ENCODE measurements around the gene FAM83D. TPM values are rescaled to one million over a fixed set of nuclear protein-coding genes. Genes with fewer than 3 reads are reported as not detected.

FAM83D gene
- polyA plus RNA-seq, 1 donor from 2014 or later = 0.48 TPM

GRCh38 chr20:38903335-38903734 is 22.9 kb upstream of the FAM83D start:
- Histone ChIP-seq H3K4me2 (ENCODE audit: low read length) (no peak overlapping the region), H3F3A (ENCODE audit: insufficient read depth, low read length, poor library complexity, severe bottlenecking) (no peaks in the 10 kb centered on the region), H3K9ac (ENCODE audit: low read length) (no peak overlapping the region), H4K20me1 (ENCODE audit: insufficient read depth) (no peaks in the 10 kb centered on the region), H3K9me3 (ENCODE audit: low read length) (no peaks in the 10 kb centered on the region), H2AFZ (ENCODE audit: low read depth, low read length) (no peak overlapping the region), H3K36me3 (ENCODE audit: insufficient read depth, low read length) (no peaks in the 10 kb centered on the region), H3K4me3 (ENCODE audit: low read length) (no peak overlapping the region), H3K79me2 (replicated peaks; ENCODE audit: insufficient read depth, low read length) (no peaks in the 10 kb centered on the region), H3K27ac (ENCODE audit: low read length) (no peak overlapping the region), H3K27me3 (ENCODE audit: insufficient read depth, low read depth, low read length) (no peaks in the 10 kb centered on the region), H3K9me2 (ENCODE audit: insufficient read depth, low read length) (no peaks in the 10 kb centered on the region)
- TF ChIP-seq SMC3 (conservative IDR thresholded peaks at IDR 0.05; ENCODE audit: poor library complexity) = no peak
- TF ChIP-seq EZH2 (IDR thresholded peaks at IDR 0.05; ENCODE audit: borderline replicate concordance, insufficient read depth, low read length, poor library complexity, severe bottlenecking) = no peak
- no peak for TF ChIP-seq RAD21 (conservative IDR thresholded peaks at IDR 0.05)
- no peak for TF ChIP-seq MXI1 (conservative IDR thresholded peaks at IDR 0.05; ENCODE audit: poor library complexity, severe bottlenecking)
- TF ChIP-seq POLR2AphosphoS5 (IDR thresholded peaks at IDR 0.05) = no peak
- TF ChIP-seq TAF1 (IDR thresholded peaks at IDR 0.05; ENCODE audit: low read depth) = no peak
- TF ChIP-seq REST (IDR thresholded peaks at IDR 0.05; ENCODE audit: borderline replicate concordance) = no peak
- no peak for TF ChIP-seq CTCF (IDR thresholded peaks at IDR 0.05; ENCODE audit: poor library complexity, severe bottlenecking)
- no peak for TF ChIP-seq EP300 (conservative IDR thresholded peaks at IDR 0.05; ENCODE audit: poor library complexity, severe bottlenecking)

GRCh38 chr20:38905375-38905774 is 20.8 kb upstream of the FAM83D start:
- Histone ChIP-seq H3K9me3 (ENCODE audit: low read length) (no peaks in the 10 kb centered on the region), H3K4me2 (ENCODE audit: low read length) (no peak overlapping the region), H4K20me1 (ENCODE audit: insufficient read depth) (no peaks in the 10 kb centered on the region), H3K27ac (ENCODE audit: low read length) (no peak overlapping the region), H3K36me3 (ENCODE audit: insufficient read depth, low read length) (no peaks in the 10 kb centered on the region), H3K9me2 (ENCODE audit: insufficient read depth, low read length) (no peaks in the 10 kb centered on the region), H3F3A (ENCODE audit: insufficient read depth, low read length, poor library complexity, severe bottlenecking) (no peaks in the 10 kb centered on the region), H2AFZ (ENCODE audit: low read depth, low read length) (no peak overlapping the region), H3K79me2 (replicated peaks; ENCODE audit: insufficient read depth, low read length) (no peaks in the 10 kb centered on the region), H3K4me3 (ENCODE audit: low read length) (no peak overlapping the region), H3K27me3 (ENCODE audit: insufficient read depth, low read depth, low read length) (no peaks in the 10 kb centered on the region), H3K9ac (ENCODE audit: low read length) (no peak overlapping the region)
- no peak for TF ChIP-seq TAF1 (IDR thresholded peaks at IDR 0.05; ENCODE audit: low read depth)
- TF ChIP-seq EP300 (conservative IDR thresholded peaks at IDR 0.05; ENCODE audit: poor library complexity, severe bottlenecking) = no peak
- TF ChIP-seq POLR2AphosphoS5 (IDR thresholded peaks at IDR 0.05) = no peak
- TF ChIP-seq RAD21 (conservative IDR thresholded peaks at IDR 0.05) = no peak
- no peak for TF ChIP-seq MXI1 (conservative IDR thresholded peaks at IDR 0.05; ENCODE audit: poor library complexity, severe bottlenecking)
- no peak for TF ChIP-seq SMC3 (conservative IDR thresholded peaks at IDR 0.05; ENCODE audit: poor library complexity)
- no peak for TF ChIP-seq EZH2 (IDR thresholded peaks at IDR 0.05; ENCODE audit: borderline replicate concordance, insufficient read depth, low read length, poor library complexity, severe bottlenecking)
- TF ChIP-seq REST (IDR thresholded peaks at IDR 0.05; ENCODE audit: borderline replicate concordance) = no peak
- TF ChIP-seq CTCF (IDR thresholded peaks at IDR 0.05; ENCODE audit: poor library complexity, severe bottlenecking) = no peak
